Stomach (tissue), 9 donors: ENCODE data around the gene ITGAD. TPM values are rescaled to one million over a fixed set of nuclear protein-coding genes. Genes with fewer than 3 reads are reported as not detected.

ENCODE experiments used
- DNase-seq, 2 donors: peaks; one replicate each; pipeline versions ENCODE4 v3.0.0 to v3.0.0-alpha.2; 2013 to 2019
- H3K27ac ChIP-seq, 5 donors: fragments of 200-600 bp in 4 of 5; sonication (generic) in 4 of 5; one replicate each; pipeline ENCODE4 v1.5.1; 2013 to 2019; ENCODE audit warnings: mild to moderate bottlenecking in 1 of 5, moderate library complexity in 1 of 5
- H3K27me3 ChIP-seq, 3 donors: fragments of 200-600 bp; sonication (generic); one replicate each; pipeline ENCODE4 v1.5.1; 2017 to 2019; ENCODE audit warnings: mixed run types in 1 of 3
- H3K36me3 ChIP-seq, 4 donors: fragments of 200-600 bp; sonication (generic); 1 replicate in 3 of 4; 2 replicates in 1 of 4; pipeline ENCODE4 v1.5.1; 2016 to 2019
- H3K4me1 ChIP-seq, 4 donors: fragments of 200-600 bp; sonication (generic); one replicate each; pipeline ENCODE4 v1.5.1; 2016 to 2019
- H3K4me3 ChIP-seq, 4 donors: fragments of 200-600 bp; sonication (generic) in 3 of 4; one replicate each; pipeline ENCODE4 v1.5.1; 2016 to 2019; ENCODE audit warnings: mild to moderate bottlenecking in 1 of 4
- H3K9me3 ChIP-seq, 4 donors: fragments of 200-600 bp; sonication (generic); one replicate each; pipeline ENCODE4 v1.5.1; 2016 to 2019
- CTCF ChIP-seq, 7 experiments: fragments of 450-650 bp in 4 of 7; fragments of 200-600 bp in 3 of 7; sonication (generic) in 3 of 7; IDR thresholded peaks; one replicate each; pipeline ENCODE4 v1.5.1; 2016 to 2019; ENCODE audit warnings: antibody characterized with exemption in 7 of 7, control low read depth in 2 of 7, mild to moderate bottlenecking in 1 of 7
- EP300 ChIP-seq: sonication (generic); formaldehyde crosslinking; IDR thresholded peaks from one replicate; pipeline ENCODE4 v1.6.1; 2017; ENCODE audit warnings: antibody characterized with exemption
- POLR2A ChIP-seq, 4 donors: fragments of 450-650 bp; IDR thresholded peaks; one replicate each; pipeline ENCODE4 v1.6.1; 2016; ENCODE audit warnings: antibody characterized with exemption in 4 of 4, control low read depth in 2 of 4, mild to moderate bottlenecking in 1 of 4, moderate library complexity in 1 of 4
- POLR2AphosphoS5 ChIP-seq, 3 donors: sonication (generic); formaldehyde crosslinking; IDR thresholded peaks; one replicate each; pipeline ENCODE4 v1.6.1; 2016; ENCODE audit warnings: antibody characterized with exemption in 3 of 3
- WGBS, 5 donors: extraction: QIAGEN DNeasy Blood & Tissue Kit in 3 of 5; methylation state at CpG; one replicate each; pipeline versions ENCODE4 v1.1.5 to v1.1.7; 2013 to 2018; 5-methylcytosine and 5-hydroxymethylcytosine counted together
- intact Hi-C: fragments of 100-400 bp; cut with DNase I; formaldehyde crosslinking; loops from one replicate; pipeline ENCODE4 v1.15.1; 2023; ENCODE audit warnings: low total_unique reads
- polyA plus RNA-seq, 3 donors: library from polyadenylated mRNA; stranded (reverse); fragments of 200-250 nt; gene quantifications; one replicate each; pipeline ENCODE4 v1.2.3, GENCODE V29; 2013
- total RNA-seq, 5 donors: library from RNA; depleted of rRNA; stranded (reverse); fragments of >200 nt; gene quantifications; one replicate each; pipeline versions ENCODE4 v1.1.0 to v1.2.3, GENCODE V29; 2014 to 2016
- donor health status: healthy with polysubstance abuse.
- donor health status: Bipolar disorder and iron deficiency.
- donor health status: healthy.

ITGAD gene
- total and polyA plus RNA-seq, 8 donors = 0.29 to 0.37 TPM; not detected in 6

- Histone ChIP-seq H3K27ac (peak overlapping the region in 1 of 5 donors; percentile 22), H3K27me3 (peaks cover 0 to 25% (median 0%) of the 10 kb centered on the region in 3 donors), H3K9me3 (no peaks in the 10 kb centered on the region), H3K4me1 (peaks cover 0 to 5% (median 0%) of the 10 kb centered on the region in 4 donors), H3K4me3 (peak overlapping the region in 2 of 4 donors; percentile 19 to 34), H3K36me3 (no peaks in the 10 kb centered on the region)
- no peak for DNase-seq
- 68 to 78% (median 72%) methylated on average over 18 of the region's 18 CpGs for WGBS, 5 donors
- TF ChIP-seq POLR2AphosphoS5 (IDR thresholded peaks at IDR 0.05) = no peak
- no peak for TF ChIP-seq POLR2A (IDR thresholded peaks at IDR 0.05)
- TF ChIP-seq CTCF (IDR thresholded peaks at IDR 0.05) = no peak
- intact Hi-C loops = no loop called here
Observed at GRCh38 chr16:31357324-31358109, 35.6 kb upstream of the ITGAD start.

GRCh38 chr16:31360251-31360650 lies 32.9 kb upstream of the ITGAD start:
- Histone ChIP-seq H3K36me3 (no peaks in the 10 kb centered on the region), H3K27me3 (peaks cover 0 to 35% (median 0%) of the 10 kb centered on the region in 3 donors), H3K4me1 (no peaks in the 10 kb centered on the region), H3K27ac (no peak overlapping the region), H3K9me3 (no peaks in the 10 kb centered on the region), H3K4me3 (no peak overlapping the region)
- TF ChIP-seq POLR2A (IDR thresholded peaks at IDR 0.05) = no peak
- no peak for TF ChIP-seq CTCF (IDR thresholded peaks at IDR 0.05)
- TF ChIP-seq EP300 = no peak
- intact Hi-C loops = no loop called here
- DNase-seq = no peak
- 86 to 92% (median 89%) methylated on average over 7 of the region's 7 CpGs for WGBS, 5 donors

- DNase-seq = no peak
- intact Hi-C loops = no loop called here
- no peak for TF ChIP-seq POLR2A (IDR thresholded peaks at IDR 0.05)
- no peak for TF ChIP-seq CTCF (IDR thresholded peaks at IDR 0.05)
- no peak for TF ChIP-seq EP300
- TF ChIP-seq POLR2AphosphoS5 (IDR thresholded peaks at IDR 0.05) = no peak
- Histone ChIP-seq H3K9me3 (no peaks in the 10 kb centered on the region), H3K36me3 (no peaks in the 10 kb centered on the region), H3K4me3 (no peak overlapping the region), H3K27ac (no peak overlapping the region), H3K27me3 (peaks cover 0 to 34% (median 0%) of the 10 kb centered on the region in 3 donors), H3K4me1 (no peaks in the 10 kb centered on the region)
- 73 to 79% (median 78%) methylated on average over 25 to 28 of the region's 28 CpGs for WGBS, 5 donors
Observed at GRCh38 chr16:31361201-31362110, 31.7 kb upstream of the ITGAD start.

- no peaks in the 10 kb centered on the region for H3K9me3 ChIP-seq
- H3K27ac ChIP-seq = no peak overlapping the region
- intact Hi-C loops = no loop called here
- no peaks in the 10 kb centered on the region for H3K4me1 ChIP-seq
- WGBS, 5 donors = 79 to 86% (median 82%) methylated on average over 11 to 26 of the region's 26 CpGs
- H3K36me3 ChIP-seq = no peaks in the 10 kb centered on the region
- DNase-seq = no peak
- no peak for TF ChIP-seq CTCF (IDR thresholded peaks at IDR 0.05)
- TF ChIP-seq EP300 = no peak
- TF ChIP-seq POLR2A (IDR thresholded peaks at IDR 0.05) = no peak
- TF ChIP-seq POLR2AphosphoS5 (IDR thresholded peaks at IDR 0.05) = no peak
- H3K27me3 ChIP-seq = peaks cover 0 to 27% (median 0%) of the 10 kb centered on the region in 3 donors
- no peak overlapping the region for H3K4me3 ChIP-seq
Observed at GRCh38 chr16:31362476-31363405, 30.4 kb upstream of the ITGAD start.
